Ovary (tissue), 9 donors: ENCODE results near the gene LRRC46. TPM values are rescaled to one million over a fixed set of nuclear protein-coding genes. Genes with fewer than 3 reads are reported as not detected.
A peak's percentile ranks its signal among the peaks of the same experiment; 100 is the strongest.

ENCODE experiments used
- DNase-seq, 5 donors: peaks; one replicate each; pipeline ENCODE4 v3.0.0-alpha.2; 2019 to 2020
- H3K27ac ChIP-seq, 2 donors: fragments of 200-600 bp; one replicate each; pipeline versions ENCODE4 v1.5.1 to v1.8.0; 2019 to 2022
- H3K27me3 ChIP-seq: fragments of 200-600 bp; one replicate; pipeline ENCODE4 v1.8.0; 2022
- H3K36me3 ChIP-seq: fragments of 200-600 bp; sonication (generic); one replicate; pipeline ENCODE4 v1.5.1; 2019
- H3K4me1 ChIP-seq: one replicate; pipeline ENCODE4 v1.8.1; 2013; ENCODE audit warnings: mild to moderate bottlenecking, moderate library complexity; ENCODE audit not compliant: insufficient read depth
- H3K4me3 ChIP-seq: fragments of 200-600 bp; sonication (generic); one replicate; pipeline ENCODE4 v1.5.1; 2017
- H3K9me3 ChIP-seq, 2 donors: fragments of 200-600 bp in 1 of 2; sonication (generic) in 1 of 2; one replicate each; pipeline versions ENCODE4 v1.5.1 to v1.8.1; 2013 to 2019; ENCODE audit warnings: mild to moderate bottlenecking in 1 of 2, moderate library complexity in 1 of 2
- EP300 ChIP-seq: sonication (generic); formaldehyde crosslinking; IDR thresholded peaks from one replicate; pipeline ENCODE4 v1.6.1; 2017; ENCODE audit warnings: antibody characterized with exemption
- POLR2A ChIP-seq: fragments of 450-650 bp; IDR thresholded peaks from one replicate; pipeline ENCODE4 v1.6.1; 2017; ENCODE audit warnings: antibody characterized with exemption, mild to moderate bottlenecking, moderate library complexity
- WGBS, 3 donors: extraction: QIAGEN DNeasy Blood & Tissue Kit in 1 of 3; methylation state at CpG; one replicate each; pipeline versions ENCODE4 v1.1.5 to v1.1.7; 2013 to 2017; 5-methylcytosine and 5-hydroxymethylcytosine counted together
- intact Hi-C, 4 donors: fragments of 100-400 bp; cut with DNase I; formaldehyde crosslinking; loops; one replicate each; pipeline versions ENCODE4 v1.11.0 to v1.15.1; 2022 to 2023
- polyA plus RNA-seq, 2 donors: library from polyadenylated mRNA; stranded (reverse); fragments of 200-250 nt in 1 of 2; fragments of 350-450 nt in 1 of 2; fragmentation: Illumina TruSeq in 1 of 2; extraction: RNeasy Lipid Tissue Mini Kit (QIAGEN cat#74804) in 1 of 2; gene quantifications; one replicate each; pipeline ENCODE4 v1.2.3, GENCODE V29; 2013 to 2014
- total RNA-seq, 7 donors: library from RNA; depleted of rRNA in 2 of 7; stranded (reverse); fragments of >200 nt in 2 of 7; fragmentation: NEBNext Ultra II Directional in 3 of 7; extraction: Animal tissue kit (Norgen Biotek cat#: 25700) in 3 of 7; gene quantifications; one replicate each; pipeline versions ENCODE4 v1.1.0 to v1.2.4, GENCODE V29; 2016 to 2023
- TF ChIP-seq, protein P1 (sequence below), 3 donors: fragments of 450-650 bp in 2 of 3; fragments of 200-600 bp in 1 of 3; IDR thresholded peaks; one replicate each; pipeline versions ENCODE4 v1.5.1 to v1.8.0; 2016 to 2022; ENCODE audit warnings: antibody characterized with exemption in 3 of 3, mild to moderate bottlenecking in 1 of 3
- donor health status: DM: no; HTN: no; CAD: no; lungs with moderate emphysema.
- donor health status: DM: no; HTN: no; CAD: no.
- donor health status: Bipolar disorder and iron deficiency.
- donor health status: DM: yes; HTN: yes; CAD: no.
- donor health status: DM: no; HTN: no; CAD: no.
- donor health status: DM: yes; HTN: yes; CAD: no.

The LRRC46 gene
- total and polyA plus RNA-seq, 9 donors, result 0.31 to 17.1 (median 1.2) TPM

DNA sequence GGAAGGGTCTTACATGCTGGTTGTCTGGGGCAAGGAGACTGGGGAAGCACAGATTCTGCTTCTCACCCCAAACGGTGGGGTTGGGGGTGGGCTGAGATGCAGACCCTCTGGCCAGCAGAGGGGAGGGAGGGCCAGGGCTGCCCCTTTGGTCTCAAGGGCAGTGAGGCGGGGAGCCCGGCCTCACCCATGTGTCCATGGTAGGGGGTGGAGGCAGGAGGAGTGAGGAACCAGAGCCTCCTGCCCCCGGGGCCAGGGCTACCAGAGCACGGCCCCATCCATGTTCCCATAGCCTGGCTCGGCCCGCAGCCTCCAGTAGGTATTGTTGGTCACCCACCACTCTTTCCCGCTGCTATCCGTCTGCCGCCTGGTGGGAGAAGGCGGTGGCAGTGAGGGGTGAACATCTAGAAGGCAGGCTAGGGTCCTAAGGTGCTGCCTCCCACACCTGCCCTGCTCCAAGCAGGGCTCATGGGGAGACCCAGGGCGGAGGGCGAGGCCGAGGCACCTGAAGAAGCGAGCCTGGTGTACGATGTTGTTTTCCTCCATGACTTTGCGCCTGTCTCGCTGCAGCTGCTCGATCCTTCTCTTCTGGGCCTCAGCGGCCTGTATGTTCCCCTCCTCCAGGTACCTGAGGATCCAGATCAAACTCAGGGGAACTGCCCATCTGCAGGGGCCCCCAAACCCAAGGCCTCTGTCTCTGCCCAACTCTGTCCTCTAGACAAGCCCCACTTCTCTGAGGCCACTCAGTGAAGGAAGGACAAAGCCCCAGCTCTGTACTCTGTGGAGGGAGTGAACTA, 23.2 kb upstream of the LRRC46 start:
- intact Hi-C loops, result no loop called here
- no peaks in the 10 kb centered on the region for H3K4me1 ChIP-seq
- H3K4me3 ChIP-seq, result no peak overlapping the region
- no peak for DNase-seq
- TF ChIP-seq POLR2A, result no peak
- TF ChIP-seq EP300, result no peak
- TF ChIP-seq, protein P1, sequence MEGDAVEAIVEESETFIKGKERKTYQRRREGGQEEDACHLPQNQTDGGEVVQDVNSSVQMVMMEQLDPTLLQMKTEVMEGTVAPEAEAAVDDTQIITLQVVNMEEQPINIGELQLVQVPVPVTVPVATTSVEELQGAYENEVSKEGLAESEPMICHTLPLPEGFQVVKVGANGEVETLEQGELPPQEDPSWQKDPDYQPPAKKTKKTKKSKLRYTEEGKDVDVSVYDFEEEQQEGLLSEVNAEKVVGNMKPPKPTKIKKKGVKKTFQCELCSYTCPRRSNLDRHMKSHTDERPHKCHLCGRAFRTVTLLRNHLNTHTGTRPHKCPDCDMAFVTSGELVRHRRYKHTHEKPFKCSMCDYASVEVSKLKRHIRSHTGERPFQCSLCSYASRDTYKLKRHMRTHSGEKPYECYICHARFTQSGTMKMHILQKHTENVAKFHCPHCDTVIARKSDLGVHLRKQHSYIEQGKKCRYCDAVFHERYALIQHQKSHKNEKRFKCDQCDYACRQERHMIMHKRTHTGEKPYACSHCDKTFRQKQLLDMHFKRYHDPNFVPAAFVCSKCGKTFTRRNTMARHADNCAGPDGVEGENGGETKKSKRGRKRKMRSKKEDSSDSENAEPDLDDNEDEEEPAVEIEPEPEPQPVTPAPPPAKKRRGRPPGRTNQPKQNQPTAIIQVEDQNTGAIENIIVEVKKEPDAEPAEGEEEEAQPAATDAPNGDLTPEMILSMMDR (IDR thresholded peaks at IDR 0.05), result no peak
- WGBS, 3 donors, result 86 to 92% (median 90%) methylated on average over 20 of the region's 20 CpGs
- H3K27me3 ChIP-seq, result no peaks in the 10 kb centered on the region
- H3K9me3 ChIP-seq, result no peaks in the 10 kb centered on the region
- no peak overlapping the region for H3K27ac ChIP-seq
- no peaks in the 10 kb centered on the region for H3K36me3 ChIP-seq

DNA sequence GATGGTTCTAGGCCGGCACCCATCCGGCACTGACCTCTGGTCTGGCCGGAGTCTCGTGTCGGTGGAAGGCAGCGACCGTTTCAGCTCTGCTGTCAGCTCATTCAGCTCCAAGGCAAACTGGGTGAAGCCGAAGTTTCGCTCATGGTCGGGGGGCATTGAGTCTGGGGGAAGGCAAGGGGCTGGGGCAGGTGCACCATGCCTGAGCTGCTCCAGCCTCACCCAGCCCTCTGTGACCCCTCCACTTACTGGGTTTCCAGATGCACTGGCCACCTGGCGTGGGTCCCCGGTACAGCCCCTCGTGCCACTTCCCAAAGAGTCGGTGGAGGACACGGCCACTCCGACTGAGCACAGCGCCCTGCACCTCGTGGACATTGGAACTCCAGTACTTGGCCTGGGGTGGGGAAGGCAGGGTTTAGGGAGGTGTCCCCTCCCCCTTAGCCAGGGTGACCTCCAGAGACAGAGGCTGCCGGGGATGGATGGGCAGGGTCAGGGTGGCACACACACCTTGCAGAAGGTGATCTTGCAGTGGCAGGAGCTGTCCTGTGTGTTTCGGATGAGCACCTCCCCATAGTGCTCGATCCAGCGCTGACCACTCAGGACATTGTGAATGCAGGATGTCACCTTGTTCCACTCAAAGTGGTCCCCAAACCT, 22.5 kb upstream of the LRRC46 start:
- H3K27me3 ChIP-seq, result no peaks in the 10 kb centered on the region
- no peak for TF ChIP-seq EP300
- TF ChIP-seq, protein P1 (IDR thresholded peaks at IDR 0.05), result no peak
- no peak for TF ChIP-seq POLR2A
- no peaks in the 10 kb centered on the region for H3K36me3 ChIP-seq
- no peak overlapping the region for H3K4me3 ChIP-seq
- no peak overlapping the region for H3K27ac ChIP-seq
- no peaks in the 10 kb centered on the region for H3K4me1 ChIP-seq
- DNase-seq, result peak in 1 of 5 donors; percentile 24
- H3K9me3 ChIP-seq, result no peaks in the 10 kb centered on the region
- 92 to 94% (median 94%) methylated on average over 21 to 22 of the region's 22 CpGs for WGBS, 3 donors
- intact Hi-C loops, result no loop called here

DNA sequence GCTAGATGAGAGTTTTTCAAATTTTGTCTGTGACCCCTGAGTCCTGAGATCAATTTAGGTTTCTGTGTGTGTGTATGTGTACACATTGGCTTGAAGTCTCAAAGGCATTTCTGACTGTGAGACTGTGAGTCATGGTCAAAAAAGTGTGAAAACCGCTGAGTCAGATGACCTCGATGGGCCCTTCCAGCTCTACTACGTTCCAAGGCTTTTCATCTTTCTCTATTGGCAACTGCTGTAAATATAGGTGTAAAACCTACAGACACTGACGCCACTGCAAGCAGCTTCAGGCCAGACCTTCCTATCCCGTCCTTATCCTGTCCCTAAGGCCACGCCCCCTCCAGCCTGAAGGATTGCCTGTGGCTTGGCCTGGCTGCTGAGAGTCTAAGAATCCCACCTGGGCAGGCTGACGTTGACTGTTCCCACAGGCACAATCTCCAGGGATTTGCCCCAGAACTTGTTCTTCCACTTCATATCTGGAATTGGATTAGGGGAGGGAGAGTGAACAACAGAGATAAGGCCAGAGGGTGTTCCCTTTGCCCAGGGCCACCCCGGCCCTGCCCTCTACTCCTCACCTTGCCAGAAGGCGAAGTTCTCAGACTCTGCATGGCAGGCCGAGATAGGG, 21.2 kb upstream of the LRRC46 start:
- DNase-seq, result peak in 2 of 5 donors; percentile 25 to 62
- no peaks in the 10 kb centered on the region for H3K4me1 ChIP-seq
- no peak overlapping the region for H3K4me3 ChIP-seq
- no peak for TF ChIP-seq EP300
- TF ChIP-seq POLR2A, result no peak
- TF ChIP-seq, protein P1 (IDR thresholded peaks at IDR 0.05), result no peak
- no peaks in the 10 kb centered on the region for H3K36me3 ChIP-seq
- WGBS, 3 donors, result 50 to 51% (median 51%) methylated on average over 10 of the region's 10 CpGs
- H3K27me3 ChIP-seq, result no peaks in the 10 kb centered on the region
- H3K27ac ChIP-seq, result no peak overlapping the region
- no peaks in the 10 kb centered on the region for H3K9me3 ChIP-seq
- intact Hi-C loops, result no loop called here

DNA sequence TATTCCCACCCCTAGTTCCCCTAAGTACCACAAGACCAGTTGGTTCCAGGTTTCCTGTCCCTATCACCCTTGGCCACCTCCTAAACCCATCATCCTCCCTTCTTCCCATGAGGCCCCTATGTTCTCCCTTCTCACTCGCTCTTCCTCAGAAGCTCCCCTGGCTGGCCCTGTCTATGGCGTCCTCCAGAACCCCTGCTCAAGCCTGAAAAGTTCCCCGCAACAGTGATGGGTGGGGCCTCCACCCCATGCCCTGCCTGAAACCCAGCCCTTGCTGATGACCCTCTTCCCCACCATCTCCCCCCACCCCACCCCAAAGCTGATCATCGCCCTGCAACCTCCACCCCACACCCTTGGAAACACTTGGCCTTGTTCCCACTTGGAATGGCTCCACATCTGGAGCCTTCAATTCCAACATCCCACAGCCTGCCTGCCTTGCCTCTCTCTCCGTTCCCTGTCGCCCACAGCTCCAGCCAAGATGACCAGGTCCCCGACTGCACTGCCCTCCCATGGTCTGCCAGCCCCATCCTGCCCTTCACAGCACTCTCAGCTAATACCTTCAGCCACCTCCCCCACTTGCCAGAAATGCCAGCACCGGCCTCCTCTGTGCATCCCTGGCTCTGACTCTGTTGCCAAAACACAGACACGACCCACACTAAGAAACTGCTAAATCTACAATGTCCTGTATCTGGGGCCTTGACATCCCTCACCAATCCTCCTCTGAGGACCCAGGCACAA, 20.4 kb upstream of the LRRC46 start:
- Histone ChIP-seq H3K9me3 (no peaks in the 10 kb centered on the region), H3K4me1 (no peaks in the 10 kb centered on the region), H3K36me3 (no peaks in the 10 kb centered on the region), H3K27ac (no peak overlapping the region), H3K4me3 (no peak overlapping the region), H3K27me3 (no peaks in the 10 kb centered on the region)
- TF ChIP-seq EP300 (no peak), POLR2A (no peak)
- TF ChIP-seq, protein P1 (IDR thresholded peaks at IDR 0.05), result no peak
- WGBS, 3 donors, result 59 to 63% (median 61%) methylated on average over 9 of the region's 9 CpGs
- DNase-seq, result peak in 1 of 5 donors; percentile 53
- intact Hi-C loops, result no loop called here
